ENCODE results near the gene TPTE. TPM values are rescaled to one million over a fixed set of nuclear protein-coding genes. Genes with fewer than 3 reads are reported as not detected.
"Not testable (repeated sequence)": the region's sequence is repeated elsewhere in the genome, so short reads cannot be mapped to it uniquely, and the experiment has no call there.

Gene TPTE
- total and polyA plus RNA-seq, 2 donors (not counting 3 experiments of a cell fraction or from before 2014, with no cell fraction given), result not detected

- Histone ChIP-seq H3K4me2 (ENCODE audit: insufficient read depth, low read length) (no peak overlapping the region), H3K27me3 (ENCODE audit: control insufficient read depth in 2 of 2, insufficient read depth in 2 of 2, low read length in 2 of 2) (no peaks in the 10 kb centered on the region), H3K36me3 (ENCODE audit: control insufficient read depth in 2 of 2, extremely low read depth in 1 of 2, insufficient read depth in 2 of 2, low read length in 2 of 2) (no peaks in the 10 kb centered on the region), H4K20me1 (replicated peaks; ENCODE audit: control insufficient read depth, extremely low read depth, insufficient read depth, low read length) (no peaks in the 10 kb centered on the region), H3K79me2 (ENCODE audit: control insufficient read depth, insufficient read depth, low read length) (no peaks in the 10 kb centered on the region), H3K27ac (ENCODE audit: insufficient read depth, low read depth, low read length) (no peak overlapping the region), H3K4me3 (replicated peaks in 1 of 3; ENCODE audit: insufficient read depth in 1 of 3, low read depth in 1 of 3, low read length in 3 of 3) (no peak overlapping the region), H3K9me1 (replicated peaks; ENCODE audit: control insufficient read depth, extremely low read depth, insufficient read depth, low read length) (no peaks in the 10 kb centered on the region), H2AFZ (ENCODE audit: low read depth, low read length) (no peak overlapping the region), H3K9ac (replicated peaks; ENCODE audit: extremely low read depth, insufficient read depth, low read length) (no peak overlapping the region), H3K9me3 (replicated peaks; ENCODE audit: control insufficient read depth, insufficient read depth, low read length) (peaks cover 27% of the 10 kb centered on the region), H3K4me1 (ENCODE audit: control insufficient read depth, extremely low read depth, insufficient read depth, low read length) (no peaks in the 10 kb centered on the region)
- intact Hi-C loops (cut with micrococcal nuclease) (no loop called here), dilution Hi-C loops (cut with MboI; ENCODE audit: extremely low pct_ligation_motif_present, low sequenced_read_pairs) (no loop called here)
- TF ChIP-seq FOS (IDR thresholded peaks at IDR 0.05; ENCODE audit: borderline replicate concordance, insufficient read depth, low read length) (no peak), POLR2A (IDR thresholded peaks at IDR 0.05; ENCODE audit: low read depth, low read length) (no peak), CTCF (IDR thresholded peaks at IDR 0.05; ENCODE audit: extremely low read depth in 1 of 2, insufficient read depth in 1 of 2, low read depth in 1 of 2, low read length in 2 of 2) (no peak), MYC (IDR thresholded peaks at IDR 0.05; ENCODE audit: low read depth, low read length) (no peak), EZH2 (IDR thresholded peaks at IDR 0.05; ENCODE audit: borderline replicate concordance, low read depth, low read length, severe bottlenecking) (no peak), MAX (IDR thresholded peaks at IDR 0.05; ENCODE audit: insufficient read depth, insufficient read length) (no peak), GATA2 (IDR thresholded peaks at IDR 0.05; ENCODE audit: insufficient read depth, insufficient read length, low read depth, low read length) (no peak)
- BruUV-seq (replicated peaks), result no TSS peak
- DNase-seq (ENCODE audit: low read depth, low spot score) (no peak), FAIRE-seq (no peak)
- POLR2A ChIA-PET, result no interaction called here
- CTCF ChIA-PET, result no interaction called here
These were observed 119.7 kb downstream of the TPTE start for GRCh38 chr21:10641107-10641506.

- H3K27me3 ChIP-seq (ENCODE audit: control insufficient read depth in 2 of 2, insufficient read depth in 2 of 2, low read length in 2 of 2); dilution Hi-C loops (cut with MboI; ENCODE audit: extremely low pct_ligation_motif_present, low sequenced_read_pairs); DNase-seq (ENCODE audit: low read depth, low spot score); H3K9ac ChIP-seq (replicated peaks; ENCODE audit: extremely low read depth, insufficient read depth, low read length); H3K79me2 ChIP-seq (ENCODE audit: control insufficient read depth, insufficient read depth, low read length); H3K4me3 ChIP-seq (replicated peaks in 1 of 3; ENCODE audit: insufficient read depth in 1 of 3, low read depth in 1 of 3, low read length in 3 of 3); H4K20me1 ChIP-seq (replicated peaks; ENCODE audit: control insufficient read depth, extremely low read depth, insufficient read depth, low read length); POLR2A ChIA-PET; CTCF ChIA-PET; BruUV-seq (replicated peaks); H3K27ac ChIP-seq (ENCODE audit: insufficient read depth, low read depth, low read length); H3K4me2 ChIP-seq (ENCODE audit: insufficient read depth, low read length); intact Hi-C loops (cut with micrococcal nuclease); H3K9me1 ChIP-seq (replicated peaks; ENCODE audit: control insufficient read depth, extremely low read depth, insufficient read depth, low read length); FAIRE-seq; H3K4me1 ChIP-seq (ENCODE audit: control insufficient read depth, extremely low read depth, insufficient read depth, low read length); H2AFZ ChIP-seq (ENCODE audit: low read depth, low read length); H3K36me3 ChIP-seq (ENCODE audit: control insufficient read depth in 2 of 2, extremely low read depth in 1 of 2, insufficient read depth in 2 of 2, low read length in 2 of 2): not testable (repeated sequence)
- peaks cover 17% of the 10 kb centered on the region for H3K9me3 ChIP-seq (replicated peaks; ENCODE audit: control insufficient read depth, insufficient read depth, low read length)
These were observed 124.3 kb downstream of the TPTE start for GRCh38 chr21:10645667-10646066.

GRCh38 chr21:10649350-10650149, 128.2 kb downstream of the TPTE start:
- H3K27ac ChIP-seq (ENCODE audit: insufficient read depth, low read depth, low read length); intact Hi-C loops (cut with micrococcal nuclease); H3K27me3 ChIP-seq (ENCODE audit: control insufficient read depth in 2 of 2, insufficient read depth in 2 of 2, low read length in 2 of 2); CTCF ChIA-PET; POLR2A ChIA-PET; H3K79me2 ChIP-seq (ENCODE audit: control insufficient read depth, insufficient read depth, low read length); BruUV-seq (replicated peaks); H3K4me2 ChIP-seq (ENCODE audit: insufficient read depth, low read length); H3K9me3 ChIP-seq (replicated peaks; ENCODE audit: control insufficient read depth, insufficient read depth, low read length); H2AFZ ChIP-seq (ENCODE audit: low read depth, low read length); H3K9ac ChIP-seq (replicated peaks; ENCODE audit: extremely low read depth, insufficient read depth, low read length); H4K20me1 ChIP-seq (replicated peaks; ENCODE audit: control insufficient read depth, extremely low read depth, insufficient read depth, low read length); H3K36me3 ChIP-seq (ENCODE audit: control insufficient read depth in 2 of 2, extremely low read depth in 1 of 2, insufficient read depth in 2 of 2, low read length in 2 of 2); DNase-seq (ENCODE audit: low read depth, low spot score); dilution Hi-C loops (cut with MboI; ENCODE audit: extremely low pct_ligation_motif_present, low sequenced_read_pairs); H3K4me1 ChIP-seq (ENCODE audit: control insufficient read depth, extremely low read depth, insufficient read depth, low read length); H3K4me3 ChIP-seq (replicated peaks in 1 of 3; ENCODE audit: insufficient read depth in 1 of 3, low read depth in 1 of 3, low read length in 3 of 3); H3K9me1 ChIP-seq (replicated peaks; ENCODE audit: control insufficient read depth, extremely low read depth, insufficient read depth, low read length); FAIRE-seq: not testable (repeated sequence)

Measured in endothelial cell of umbilical vein (primary cell).